Mucosa of gallbladder (tissue), 1 donor: ENCODE results near the gene SUSD1. TPM values are rescaled to one million over a fixed set of nuclear protein-coding genes. Genes with fewer than 3 reads are reported as not detected.

ENCODE experiments used
- DNase-seq: peaks from one replicate; pipeline ENCODE4 v3.0.0-alpha.2; 2020; ENCODE audit warnings: low spot score
- total RNA-seq: library from RNA; stranded (reverse); gene quantifications from one replicate; pipeline ENCODE4 v1.2.1, GENCODE V29; 2021
- donor health status: DM: no; HTN: no; CAD: no.

The SUSD1 gene
- total RNA-seq, 1 donor from 2014 or later, result 20.5 TPM

DNA sequence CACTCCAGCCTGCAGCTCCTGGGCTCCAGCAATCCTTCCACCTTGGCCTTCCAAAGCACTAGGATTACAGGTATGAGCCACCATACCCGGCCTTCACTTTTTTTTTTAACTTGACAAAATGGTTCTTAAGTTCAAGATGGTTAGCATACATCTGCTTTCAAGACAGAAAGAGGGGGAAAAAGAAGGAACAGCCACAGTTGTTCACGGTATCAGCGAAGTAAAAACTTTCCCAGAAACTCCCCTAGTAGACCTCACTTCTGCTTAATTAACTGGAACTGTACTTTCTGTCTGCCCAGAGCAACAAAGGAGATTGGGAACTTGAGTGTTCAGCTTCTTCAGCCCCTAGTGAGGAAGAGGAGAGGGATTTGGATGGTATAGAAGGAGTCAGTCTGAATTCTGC lies 161.8 kb downstream of the SUSD1 start:
- DNase-seq, result no peak

- peak; percentile 79 for DNase-seq
Measured at GRCh38 chr9:112012026-112012902, 162.8 kb downstream of the SUSD1 start.

- DNase-seq, result no peak
Measured at GRCh38 chr9:112011051-112011620, 164.0 kb downstream of the SUSD1 start.

GRCh38 chr9:112010537-112010936 lies 164.6 kb downstream of the SUSD1 start:
- no peak for DNase-seq

DNA sequence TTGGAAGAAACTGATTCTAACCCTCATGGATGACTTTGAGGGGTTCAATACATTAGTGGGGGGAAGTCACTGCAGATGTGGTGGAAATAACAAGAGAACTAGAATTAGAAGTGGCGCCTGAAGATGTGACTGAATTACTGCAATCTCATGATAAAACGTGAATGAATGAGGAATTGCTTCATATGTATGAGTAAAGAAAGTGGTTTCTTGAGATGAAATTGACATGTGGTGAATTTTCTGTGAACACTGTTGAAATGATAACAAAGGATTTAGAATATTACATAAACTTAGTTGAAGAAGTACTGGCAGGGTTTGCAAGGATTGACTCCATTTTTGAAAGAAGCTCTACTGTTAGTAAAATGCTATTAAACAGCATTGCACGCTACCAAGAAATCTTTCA lies 165.4 kb downstream of the SUSD1 start:
- DNase-seq, result no peak

DNA sequence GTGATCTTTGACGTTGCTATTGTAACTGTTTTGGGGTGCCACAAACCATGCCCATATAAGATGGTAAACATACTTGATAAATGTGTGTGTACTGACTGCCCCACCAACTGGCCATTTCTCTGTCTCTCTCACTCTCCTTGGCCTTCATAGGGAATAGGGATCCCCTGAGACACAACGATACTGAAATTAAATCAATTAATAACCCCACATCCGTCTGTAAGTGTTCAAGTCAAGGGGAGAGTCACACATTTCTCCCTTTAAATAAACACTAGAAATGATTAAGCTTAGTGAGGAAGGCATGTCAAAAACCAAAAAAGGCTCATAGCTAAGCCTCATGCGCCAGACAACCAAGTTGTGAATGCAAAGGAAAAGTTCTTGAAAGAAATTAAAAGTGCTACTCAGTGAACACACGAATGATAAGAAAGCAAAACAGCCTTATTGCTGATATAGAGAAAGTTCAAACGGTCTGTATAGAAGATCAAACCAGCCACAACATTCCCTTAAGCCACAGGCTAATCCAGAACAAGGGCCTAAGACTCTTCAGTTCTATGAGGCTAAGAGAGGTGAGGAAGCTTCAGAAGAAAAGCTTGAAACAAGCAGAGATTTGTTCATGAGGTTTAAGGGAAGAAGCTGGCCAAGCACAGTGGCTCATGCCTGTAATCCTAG lies 167.4 kb downstream of the SUSD1 start:
- no peak for DNase-seq

DNA sequence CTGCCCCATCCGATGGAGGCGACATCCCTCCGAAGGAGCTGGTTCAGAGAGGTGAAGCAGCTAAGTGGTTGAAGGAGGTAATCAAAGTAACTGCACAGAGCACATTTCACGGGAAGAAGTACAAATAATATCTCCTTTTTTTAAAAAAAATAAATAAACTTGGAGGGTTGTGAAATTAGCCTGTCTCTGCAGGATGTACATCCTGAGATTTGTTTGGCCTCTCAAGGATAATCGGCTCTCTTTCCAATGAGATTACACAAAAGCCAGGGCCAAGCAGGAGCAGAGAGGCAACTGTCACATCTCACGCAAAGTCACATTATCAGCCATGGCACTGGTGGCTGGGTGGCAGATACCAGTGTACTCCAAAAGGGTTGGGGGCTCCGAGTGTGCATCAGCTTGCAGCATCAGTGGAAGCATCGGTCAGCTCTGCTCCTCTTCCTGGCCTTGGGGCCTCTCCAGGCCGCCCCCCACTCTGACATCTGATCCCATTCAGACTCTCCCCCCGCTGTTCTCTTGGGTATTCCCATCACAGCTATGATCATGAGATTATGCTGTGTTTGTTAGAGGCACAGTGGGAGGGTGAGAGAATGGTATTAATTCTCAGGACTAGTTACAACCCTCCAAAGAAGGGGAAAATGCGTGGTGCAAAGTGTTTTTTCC lies 168.6 kb downstream of the SUSD1 start:
- no peak for DNase-seq

- no peak for DNase-seq
Measured at GRCh38 chr9:112005939-112006338, 169.2 kb downstream of the SUSD1 start.

- DNase-seq, result no peak
Measured at GRCh38 chr9:112003538-112003937, 171.6 kb downstream of the SUSD1 start.

GRCh38 chr9:112002847-112003457 lies 172.1 kb downstream of the SUSD1 start:
- no peak for DNase-seq

DNA sequence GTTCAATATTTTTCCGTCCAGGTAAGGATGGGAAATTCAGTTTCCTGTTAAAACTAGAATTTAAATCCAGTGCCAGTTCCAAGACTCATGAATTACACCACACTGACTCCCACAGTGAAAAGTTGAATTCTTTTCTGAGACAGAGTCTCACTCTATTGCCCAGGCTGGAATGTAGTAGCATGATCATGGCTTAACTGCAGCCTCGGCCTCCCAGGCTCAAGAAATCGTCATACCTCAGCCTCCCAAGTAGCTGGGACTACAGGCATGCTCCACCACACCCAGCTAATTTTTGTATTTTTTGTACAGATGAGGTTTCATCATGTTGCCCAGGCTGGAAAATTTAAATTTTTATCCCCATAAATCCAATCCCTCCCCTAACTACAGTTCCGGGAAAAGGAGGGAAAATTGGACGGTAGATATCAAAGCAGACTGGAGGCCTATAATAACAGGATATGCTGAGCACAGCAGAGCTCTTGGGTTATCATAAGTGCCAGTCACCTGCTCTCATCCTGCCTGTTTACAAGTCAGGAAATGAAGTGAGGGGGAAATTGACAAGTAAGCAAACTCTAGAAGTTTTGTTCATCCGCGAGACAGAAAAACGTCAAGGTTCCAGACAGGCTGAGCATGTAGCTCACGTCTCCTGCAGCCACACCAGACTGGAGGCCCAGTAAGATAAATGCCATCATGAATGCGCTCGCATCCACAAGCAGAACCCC lies 172.8 kb downstream of the SUSD1 start:
- no peak for DNase-seq

GRCh38 chr9:112000743-112001142 lies 174.4 kb downstream of the SUSD1 start:
- DNase-seq, result no peak

GRCh38 chr9:111999319-111999718 lies 175.8 kb downstream of the SUSD1 start:
- no peak for DNase-seq

- DNase-seq, result no peak
Measured at GRCh38 chr9:111997831-111998230, 177.3 kb downstream of the SUSD1 start.

- peak; percentile 54 for DNase-seq
Measured at GRCh38 chr9:111994831-111995458, 180.2 kb downstream of the SUSD1 start.

DNA sequence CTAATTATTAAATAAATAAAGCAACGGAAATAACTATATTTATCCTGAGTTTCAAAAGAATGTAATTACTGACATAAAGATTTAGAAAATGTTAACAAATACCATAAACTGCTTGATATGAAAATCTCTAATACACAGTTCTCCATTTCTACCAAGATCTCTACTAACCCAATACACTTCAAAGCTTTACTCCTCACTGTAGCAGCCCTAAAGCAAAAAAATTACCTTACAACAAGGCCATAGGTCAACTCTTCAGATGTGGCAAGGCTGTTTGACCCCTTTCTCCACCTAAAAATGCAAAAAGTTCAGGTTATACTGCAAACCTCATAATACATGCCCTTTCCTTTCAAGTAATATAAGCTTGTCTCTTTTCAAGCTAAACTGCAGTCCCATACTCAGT lies 181.8 kb downstream of the SUSD1 start:
- no peak for DNase-seq

GRCh38 chr9:111992523-111992922 lies 182.6 kb downstream of the SUSD1 start:
- no peak for DNase-seq

DNA sequence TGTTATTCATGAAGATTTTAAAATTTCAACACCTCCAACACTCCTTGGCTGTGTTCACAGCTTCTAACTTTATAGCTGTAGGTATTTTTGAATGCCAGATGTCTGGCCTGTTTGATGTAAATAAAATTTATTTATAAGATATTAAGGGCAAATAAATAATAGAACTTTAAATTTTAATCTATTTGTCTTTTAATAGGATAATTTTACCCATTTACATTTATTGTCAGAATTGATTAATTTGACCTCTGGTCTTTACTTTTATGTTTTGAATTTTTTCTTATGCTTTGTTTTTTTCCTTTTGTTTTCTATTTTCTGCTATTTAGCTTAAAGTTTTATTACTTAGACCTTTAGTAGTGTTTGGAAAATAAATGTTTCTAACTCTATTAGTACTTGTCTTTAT lies 183.9 kb downstream of the SUSD1 start:
- DNase-seq, result no peak
